SW 1271 (cell line): ENCODE results near the gene ALK.
A peak's percentile ranks its signal among the peaks of the same experiment; 100 is the strongest.

Experiments
- DNase-seq, 2 experiments: peaks; one replicate each; lab custom pipeline; 2025; lab: John Stamatoyannopoulos, UW

The ALK gene

DNA sequence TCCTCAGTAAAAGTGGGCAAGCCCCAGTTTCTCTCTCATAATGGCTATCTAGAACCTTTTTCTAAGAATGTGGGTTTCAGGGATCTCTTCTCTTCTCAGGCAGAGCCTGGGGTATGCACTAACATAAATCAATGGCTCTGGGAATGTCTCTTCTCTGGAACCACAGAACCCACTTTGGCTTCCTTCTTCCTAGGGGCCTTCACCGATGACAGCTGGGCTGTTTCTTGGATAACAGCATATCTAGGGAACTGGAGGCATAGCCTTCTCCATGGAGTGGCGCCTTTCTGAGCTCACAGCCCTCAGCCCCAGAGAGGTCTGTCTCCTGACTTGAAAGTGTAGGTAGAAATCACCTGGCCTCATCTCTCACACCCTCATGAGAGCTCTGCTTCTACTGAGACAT lies 558.3 kb downstream of the ALK start:
- no peak for DNase-seq

DNA sequence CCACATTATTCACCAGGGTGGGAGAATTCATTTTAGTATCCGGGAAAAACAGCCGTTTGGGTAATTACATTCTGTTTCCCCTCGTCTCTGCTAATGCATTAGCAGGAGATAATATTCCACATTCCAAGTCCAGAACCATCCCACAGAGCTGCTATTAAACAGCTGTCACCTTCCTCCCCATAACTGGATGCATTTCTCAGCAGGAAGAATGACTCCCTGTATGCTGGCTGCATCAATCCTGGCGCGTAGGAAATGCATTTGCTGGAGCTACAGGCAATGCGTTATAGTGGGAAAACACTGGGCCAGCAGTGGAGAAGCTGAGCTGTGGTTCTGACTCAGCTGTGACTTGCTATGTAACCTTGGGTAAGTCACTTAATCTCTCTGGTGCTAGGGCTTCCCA lies 560.2 kb downstream of the ALK start:
- DNase-seq: no peak

DNA sequence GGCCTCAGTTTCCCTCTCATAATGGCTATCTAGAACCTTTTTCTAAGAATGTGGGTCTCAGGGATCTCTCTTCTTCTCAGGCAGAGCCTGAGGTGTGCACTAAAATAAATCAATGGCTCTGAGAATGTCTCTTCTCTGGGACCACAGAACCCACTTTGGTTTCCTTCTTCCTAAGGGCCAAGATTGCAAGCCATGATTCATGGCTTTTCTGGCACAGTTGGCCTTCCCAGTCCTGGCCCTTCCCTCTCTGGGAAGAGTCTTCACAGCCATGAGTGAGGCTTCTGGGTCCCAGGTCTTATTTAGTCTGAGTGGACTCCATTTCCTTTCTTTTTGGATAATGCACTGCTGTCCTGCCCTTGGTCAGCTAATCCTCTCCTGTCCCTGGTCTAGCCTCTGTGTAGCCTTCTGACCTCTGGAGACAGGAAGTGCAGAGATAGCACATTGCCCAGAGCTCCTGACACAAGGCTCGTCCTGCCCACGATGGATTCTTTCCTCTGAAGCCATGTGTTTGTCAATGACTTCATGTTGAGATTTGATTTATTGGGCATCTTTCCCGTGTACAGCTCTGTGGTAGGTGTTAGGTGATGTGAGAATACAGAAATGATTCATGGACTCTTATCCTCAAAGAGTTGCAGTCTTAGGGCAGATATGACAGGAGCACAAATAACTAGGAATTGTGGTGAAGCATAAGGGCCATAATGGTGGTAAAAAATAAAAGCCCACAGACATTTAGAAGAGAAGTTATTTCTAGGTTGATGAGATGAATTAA lies 561.2 kb downstream of the ALK start:
- DNase-seq: no peak

DNA sequence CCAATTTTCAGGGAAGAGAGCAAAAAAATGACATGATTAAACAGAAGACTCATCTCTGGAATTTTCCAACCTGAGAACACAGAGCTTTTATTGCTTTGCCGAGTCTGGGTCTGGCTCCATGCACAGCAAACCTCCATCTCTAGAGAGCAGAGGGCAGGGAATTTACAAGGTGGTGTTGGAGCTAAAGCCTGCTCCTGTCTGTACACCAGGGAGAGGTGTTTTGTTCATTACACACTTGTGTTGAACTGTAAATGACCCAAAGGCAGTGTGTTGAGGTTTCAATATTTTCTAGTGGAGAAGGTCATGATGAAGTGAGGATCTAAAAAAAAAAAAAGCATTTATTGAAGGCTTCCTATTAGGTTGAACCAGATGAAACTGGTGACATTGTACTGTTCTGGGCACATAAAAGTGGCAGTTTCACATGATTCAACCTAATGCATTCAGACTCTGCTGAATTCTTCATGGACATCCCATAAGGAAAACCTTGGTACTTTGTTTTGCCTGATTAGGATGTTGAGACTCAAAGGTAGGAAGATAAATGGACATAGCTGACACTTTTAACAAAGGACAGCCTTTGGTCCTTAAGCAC lies 567.9 kb downstream of the ALK start:
- no peak for DNase-seq

GRCh38 chr2:29351916-29352591 lies 569.3 kb downstream of the ALK start:
- DNase-seq: no peak

DNA sequence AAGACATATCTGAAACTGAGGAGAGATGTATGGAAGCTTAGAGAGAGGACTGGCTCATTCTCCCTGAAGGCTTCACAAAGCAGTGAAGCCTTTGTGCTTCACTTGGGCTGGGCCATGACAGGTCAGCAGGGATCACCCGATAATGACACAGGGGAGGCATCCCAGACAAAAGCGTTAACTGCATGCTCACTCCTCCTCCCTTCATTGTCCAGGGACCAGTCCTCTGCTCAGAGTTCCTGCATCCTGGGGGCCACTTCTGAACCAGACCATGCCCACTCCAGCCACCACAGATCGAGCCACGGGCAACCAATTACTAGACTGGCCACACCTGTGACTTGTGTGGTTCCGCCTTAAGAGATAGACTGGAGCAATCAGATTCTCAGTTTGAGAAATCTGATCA lies 570.1 kb downstream of the ALK start:
- DNase-seq: no peak

DNA sequence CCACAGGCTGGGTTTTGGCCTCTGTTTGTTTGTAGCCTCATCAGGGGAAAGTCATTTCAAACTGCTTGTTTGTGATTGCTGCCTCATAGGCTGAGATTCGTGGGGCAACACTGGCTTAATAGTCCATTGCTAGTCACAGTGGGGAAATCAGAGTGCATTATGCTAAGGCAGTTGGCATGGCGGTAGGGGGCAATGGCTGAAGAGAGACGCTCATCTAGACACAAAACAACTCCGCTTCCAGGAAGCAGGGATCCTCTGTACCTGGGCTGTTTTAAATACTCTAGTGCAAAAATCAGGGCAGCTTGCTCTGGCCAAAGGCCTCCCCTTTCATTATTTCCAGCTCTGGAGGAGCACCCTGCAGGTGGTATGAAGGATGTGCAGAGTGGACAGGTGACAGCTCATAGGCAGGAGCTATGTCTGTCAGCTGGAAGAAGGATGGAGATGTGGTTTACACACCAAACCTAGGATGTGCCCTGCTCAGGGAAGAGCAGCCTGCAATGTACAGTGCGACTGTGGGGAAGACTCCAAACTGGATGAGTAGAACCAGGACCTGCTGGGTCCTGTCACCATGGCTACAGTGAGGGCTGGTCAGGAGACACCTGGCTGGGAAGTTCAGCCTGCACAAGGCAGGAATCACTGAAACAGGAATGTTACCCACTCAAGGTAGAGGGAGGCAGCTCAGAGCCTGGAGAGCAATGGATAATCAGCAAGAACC lies 571.9 kb downstream of the ALK start:
- no peak for DNase-seq

GRCh38 chr2:29347774-29348461 lies 573.5 kb downstream of the ALK start:
- no peak for DNase-seq

DNA sequence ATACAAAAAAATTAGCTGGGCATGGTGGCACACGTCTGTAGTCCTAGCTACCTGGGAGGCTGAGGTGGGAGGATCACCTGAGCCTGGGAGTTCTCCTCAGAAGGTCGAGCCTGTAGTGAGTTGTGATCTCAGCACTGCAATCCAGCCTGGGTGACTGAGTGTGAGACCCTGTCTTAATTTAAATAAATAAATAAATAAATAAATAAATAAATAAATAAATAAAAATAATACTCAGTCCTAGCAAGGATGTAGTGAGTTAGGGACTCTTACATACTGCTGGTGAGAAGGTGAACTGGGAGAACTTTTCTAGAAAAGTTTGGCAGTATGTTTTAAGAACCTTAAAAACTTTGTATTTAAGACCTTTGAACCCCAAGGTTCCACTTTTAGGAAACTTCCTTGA lies 576.1 kb downstream of the ALK start:
- DNase-seq: no peak

DNA sequence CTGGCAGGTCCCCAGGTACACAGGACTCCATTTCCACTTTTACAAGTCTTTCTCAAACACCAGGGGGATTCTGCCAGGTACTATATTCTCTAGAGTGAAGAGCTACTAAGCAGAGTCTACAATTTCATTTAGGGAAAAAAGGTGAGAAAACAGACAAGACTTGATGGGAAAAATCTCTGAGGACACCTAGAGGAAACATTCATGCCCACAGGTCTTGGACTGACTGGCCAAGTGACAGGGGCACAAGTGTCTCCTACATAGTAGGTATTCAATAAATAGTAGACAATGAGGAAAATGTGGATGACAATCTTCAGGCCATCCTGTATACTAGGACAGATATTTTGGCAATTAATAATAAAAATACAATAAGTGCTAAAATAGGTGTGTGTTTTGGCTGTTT lies 577.6 kb downstream of the ALK start:
- peak in 1 of 2 experiments; percentile 13 for DNase-seq

- DNase-seq: no peak
Measured at GRCh38 chr2:29336341-29337241, 584.8 kb downstream of the ALK start.

- no peak for DNase-seq
Measured at GRCh38 chr2:29335396-29335795, 586.0 kb downstream of the ALK start.

DNA sequence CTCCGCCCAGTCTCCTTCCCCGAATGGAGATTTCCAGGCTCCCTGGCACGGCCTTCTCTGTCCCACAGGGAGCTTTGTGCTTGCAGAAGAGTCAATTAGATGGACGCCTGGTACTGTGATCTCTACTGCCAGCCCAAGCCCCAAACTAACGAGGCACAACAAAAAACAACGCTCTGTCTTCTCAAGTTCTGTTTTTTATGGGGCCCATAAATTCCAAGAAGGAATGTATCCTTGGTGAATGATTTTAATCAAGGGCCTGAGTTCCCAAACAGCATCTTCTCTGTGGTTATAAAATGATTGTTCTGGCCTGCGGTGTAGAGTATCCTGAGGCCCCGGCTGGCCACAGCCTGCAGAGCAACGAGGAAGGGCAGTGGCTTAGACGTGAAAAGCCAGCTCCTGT lies 586.7 kb downstream of the ALK start:
- no peak for DNase-seq

DNA sequence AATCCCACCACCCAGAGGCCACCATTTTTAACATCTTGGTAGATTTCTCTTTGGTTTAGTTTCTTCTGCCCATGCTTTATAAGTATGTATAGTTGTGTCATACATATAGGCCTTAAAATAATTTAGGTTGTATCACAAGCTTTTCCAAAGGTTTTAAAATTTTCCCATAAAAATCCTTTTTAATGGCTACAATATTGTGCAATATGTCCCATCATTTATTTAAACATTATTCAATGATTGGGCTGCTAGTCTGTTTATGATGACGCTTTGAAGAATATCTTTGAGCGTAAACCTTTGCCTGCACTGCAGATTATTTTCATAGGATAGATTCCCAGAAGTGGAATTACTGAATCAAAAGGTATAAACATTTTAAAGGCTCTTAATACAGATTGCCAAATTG lies 588.8 kb downstream of the ALK start:
- no peak for DNase-seq

GRCh38 chr2:29329899-29330298 lies 591.5 kb downstream of the ALK start:
- DNase-seq: no peak

GRCh38 chr2:29326926-29327325 lies 594.5 kb downstream of the ALK start:
- DNase-seq: no peak

DNA sequence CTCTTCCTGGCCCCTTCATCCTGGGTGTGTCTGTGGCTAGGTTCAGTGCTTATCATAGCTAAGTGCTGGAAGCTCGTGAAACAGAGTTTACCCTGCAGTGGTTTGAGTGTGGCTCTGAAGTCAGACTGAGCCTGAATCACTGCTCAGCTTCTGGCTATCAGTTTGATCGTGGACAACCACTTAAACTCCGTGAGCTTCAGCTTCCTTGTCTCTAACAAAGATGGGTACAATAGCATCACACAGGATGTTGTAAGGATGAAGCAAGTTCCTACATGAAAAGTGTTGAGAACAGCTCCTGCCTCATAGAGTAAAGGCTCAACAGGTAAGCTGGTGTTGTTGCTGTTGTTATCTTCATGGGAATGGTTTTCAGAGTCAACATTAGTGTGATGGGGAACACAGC lies 595.8 kb downstream of the ALK start:
- no peak for DNase-seq

DNA sequence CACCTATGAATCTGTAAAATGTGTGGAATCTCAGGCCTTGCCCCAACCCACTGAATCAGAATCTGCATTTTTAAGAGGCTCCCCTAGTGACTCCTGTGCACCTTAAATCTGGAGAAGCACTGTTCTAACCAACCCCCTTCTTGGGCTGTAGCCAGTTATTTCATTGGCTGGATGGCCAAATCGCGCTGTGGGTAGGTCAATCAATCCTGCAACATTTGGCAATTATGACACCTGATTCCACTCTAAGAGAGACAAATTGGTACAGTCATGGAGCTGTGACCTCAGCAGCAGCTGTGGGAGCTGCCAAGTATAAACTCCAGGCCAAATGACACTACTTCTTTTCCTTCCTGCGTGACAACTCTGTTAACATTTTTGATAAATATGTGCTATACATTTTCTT lies 597.4 kb downstream of the ALK start:
- DNase-seq: no peak

DNA sequence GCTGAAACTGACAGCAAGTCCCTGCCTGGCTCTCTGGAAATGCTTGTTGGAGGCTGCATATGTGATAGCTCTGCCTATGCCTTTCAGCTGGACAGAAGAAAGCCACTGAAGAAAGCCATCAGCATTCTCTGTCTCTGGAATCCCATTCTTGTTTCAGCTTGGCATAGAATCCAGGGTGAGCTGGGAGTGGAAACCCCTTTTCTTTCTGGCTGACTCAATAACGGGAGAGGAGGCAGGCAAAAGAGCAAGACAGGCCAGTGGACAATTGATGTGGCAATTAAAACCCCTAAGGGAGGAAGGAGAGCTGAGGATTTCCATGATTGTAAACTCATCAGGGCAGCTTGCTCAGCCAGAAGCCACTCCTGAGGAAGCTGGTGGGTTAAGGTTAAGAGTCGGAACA lies 598.1 kb downstream of the ALK start:
- no peak for DNase-seq

DNA sequence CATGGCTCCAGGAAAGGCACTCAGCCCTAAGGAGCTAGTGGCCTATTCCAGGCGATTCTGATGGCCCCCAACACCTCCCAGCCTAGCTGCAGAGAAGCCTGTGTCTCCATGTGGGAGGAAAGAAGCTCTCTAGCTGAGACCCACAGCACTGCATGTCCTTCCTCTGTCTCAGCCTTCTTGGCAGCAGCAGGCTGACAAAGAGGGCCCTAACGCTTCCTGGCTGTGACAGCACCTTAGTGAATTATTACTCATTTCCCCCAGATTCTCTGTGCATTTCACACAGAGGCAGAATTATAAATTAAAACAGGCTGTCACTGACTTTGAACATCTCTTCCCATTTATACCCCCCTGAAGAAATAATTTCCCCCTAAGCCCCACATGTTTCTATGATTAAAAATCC lies 599.4 kb downstream of the ALK start:
- no peak for DNase-seq

- no peak for DNase-seq
Measured at GRCh38 chr2:29317801-29318485, 603.4 kb downstream of the ALK start.
